BJ (cell line): ENCODE results near the gene PDCD7. TPM values are rescaled to one million over a fixed set of nuclear protein-coding genes. Genes with fewer than 3 reads are reported as not detected.

Source experiments
- CTCF ChIA-PET: fragments of 350-600 bp; formaldehyde crosslinking; extraction: SDS; loops from one replicate; lab custom pipeline; 2021; ENCODE audit warnings: antibody characterized with exemption, inconsistent platforms; lab: Yijun Ruan, JAX
- POLR2A ChIA-PET: fragments of 300-600 bp; sonication (Branson Sonifier 250); formaldehyde crosslinking; extraction: SDS; loops from one replicate; lab custom pipeline; 2021; ENCODE audit warnings: antibody characterized with exemption; lab: Charles Lee
- DNase-seq: peaks from one replicate; pipeline ENCODE4 v3.0.0-alpha.2; 2011; ENCODE audit warnings: low read depth
- H3K27me3 ChIP-seq: 2 replicates; pipeline ENCODE4 v1.6.0; 2011; ENCODE audit warnings: low read length; ENCODE audit not compliant: control insufficient read depth, insufficient read depth
- H3K36me3 ChIP-seq: 2 replicates; pipeline ENCODE4 v1.5.1; 2011; ENCODE audit warnings: low read length; ENCODE audit not compliant: control insufficient read depth, insufficient read depth
- H3K4me3 ChIP-seq: 2 replicates; pipeline ENCODE4 v1.5.1; 2011; ENCODE audit warnings: low read depth, mild to moderate bottlenecking, control low read depth, low read length
- CTCF ChIP-seq: IDR thresholded peaks from 2 replicates; pipeline ENCODE4 v1.5.1; 2011; ENCODE audit warnings: low read depth, mild to moderate bottlenecking, control low read depth, inconsistent platforms, low read length, moderate library complexity; ENCODE audit not compliant: insufficient read depth
- polyA plus RNA-seq: library from polyadenylated mRNA; depleted of rRNA; stranded (reverse); fragments of >200 nt; gene quantifications from 2 replicates; pipeline ENCODE4 v1.2.3, GENCODE V29; 2011

PDCD7 gene
- polyA plus RNA-seq, 1 experiment, result 12.0 TPM

- CTCF ChIA-PET, result interaction anchor here (0.8 to 2.2 kb wide), 2 partner anchors 9 to 58 kb away, joined by 3 to 13 read pairs; no protein-coding TSS in a partner anchor
- POLR2A ChIA-PET, result interaction anchor here (0.6 kb wide), 1 partner anchor 220 kb away, joined by 13 read pairs; no protein-coding TSS in a partner anchor
- no peak for DNase-seq
Measured at GRCh38 chr15:65091946-65092770, 41.5 kb downstream of the PDCD7 start.

GRCh38 chr15:65089206-65089824, 44.3 kb downstream of the PDCD7 start:
- CTCF ChIA-PET, result interaction anchor here (0.7 to 5.9 kb wide), 4 partner anchors 14 to 35 kb away, joined by 3 to 61 read pairs (median 4); partner anchors contain the start of gene KBTBD13
- no peak for DNase-seq
- POLR2A ChIA-PET, result interaction anchor here (0.6 kb wide), 1 partner anchor 15 kb away, joined by 7 read pairs; no protein-coding TSS in a partner anchor

More at GRCh38 chr15:65091946-65092770, 41.5 kb downstream of the PDCD7 start:
- no peak overlapping the region for H3K4me3 ChIP-seq
- peaks cover 3% of the 10 kb centered on the region for H3K36me3 ChIP-seq
- TF ChIP-seq CTCF, result no peak
- H3K27me3 ChIP-seq, result no peaks in the 10 kb centered on the region

GRCh38 chr15:65088643-65089021, 45.0 kb downstream of the PDCD7 start:
- H3K4me3 ChIP-seq, result no peak overlapping the region
- peaks cover 3% of the 10 kb centered on the region for H3K36me3 ChIP-seq
- ChIA-PET POLR2A (no interaction called here), CTCF (interaction anchor here (1.4 to 13.4 kb wide), 5 partner anchors 13 to 36 kb away, joined by 3 to 301 read pairs (median 7); partner anchors contain the start of gene KBTBD13)
- DNase-seq, result no peak
- TF ChIP-seq CTCF, result no peak
- H3K27me3 ChIP-seq, result peaks cover 1% of the 10 kb centered on the region

More at GRCh38 chr15:65089206-65089824, 44.3 kb downstream of the PDCD7 start:
- Histone ChIP-seq H3K27me3 (no peaks in the 10 kb centered on the region; the same call in none of the 2 replicates), H3K36me3 (peaks cover 3% of the 10 kb centered on the region), H3K4me3 (no peak overlapping the region)
- no peak for TF ChIP-seq CTCF

- CTCF ChIA-PET, result interaction anchor here (1.2 to 13.4 kb wide), 7 partner anchors 8 to 54 kb away, joined by 3 to 301 read pairs (median 11); partner anchors contain the start of gene KBTBD13
- no peak for TF ChIP-seq CTCF
Measured at GRCh38 chr15:65087873-65088642, 45.5 kb downstream of the PDCD7 start.

More at GRCh38 chr15:65087873-65088642, 45.5 kb downstream of the PDCD7 start:
- DNase-seq, result no peak
- Histone ChIP-seq H3K27me3 (peaks cover 2% of the 10 kb centered on the region), H3K36me3 (0 out of 2 replicates have a peak, but pooled peaks cover 1% of the 10 kb centered on the region), H3K4me3 (no peak overlapping the region)
- POLR2A ChIA-PET, result no interaction called here
